SK-N-SH (cell line): ENCODE data around the gene DPEP2.

Source experiments
- CTCF ChIP-seq: fragments of 200-600 bp; sonication (generic); IDR thresholded peaks from 2 replicates; pipeline ENCODE4 v1.6.1; 2017; ENCODE audit warnings: antibody characterized with exemption, mild to moderate bottlenecking, moderate library complexity
- EP300 ChIP-seq, 2 experiments: IDR thresholded peaks; 2 replicates each; pipeline versions ENCODE4 v1.4.0 to v1.6.1; 2012; ENCODE audit warnings: borderline replicate concordance in 1 of 2, low read depth in 1 of 2, low read length in 1 of 2
- GATA2 ChIP-seq: sonication (generic); formaldehyde crosslinking; IDR thresholded peaks from 2 replicates; pipeline ENCODE4 v1.5.0; 2020; ENCODE audit warnings: mild to moderate bottlenecking, missing genetic modification reagents
- IRF3 ChIP-seq: fragments of 150-350 bp; IDR thresholded peaks from 2 replicates; pipeline ENCODE4 v1.6.1; 2016; ENCODE audit warnings: mild to moderate bottlenecking, low read depth, low read length
- MXI1 ChIP-seq: IDR thresholded peaks from 2 replicates; pipeline ENCODE4 v1.6.1; 2012; ENCODE audit warnings: mild to moderate bottlenecking, low read depth, low read length, improper control_type of control experiment
- RAD21 ChIP-seq: IDR thresholded peaks from 2 replicates; pipeline ENCODE4 v1.6.1; 2012; ENCODE audit warnings: mild to moderate bottlenecking, low read length
- REST ChIP-seq: IDR thresholded peaks from 2 replicates; pipeline ENCODE4 v1.6.1; 2012; ENCODE audit warnings: mild to moderate bottlenecking, low read depth, low read length, moderate library complexity
- TEAD4 ChIP-seq: IDR thresholded peaks from 2 replicates; pipeline ENCODE4 v1.4.0; 2012; ENCODE audit warnings: mild to moderate bottlenecking, borderline replicate concordance; ENCODE audit not compliant: insufficient read depth
- ZBTB33 ChIP-seq: IDR thresholded peaks from 2 replicates; pipeline ENCODE4 v1.4.0; 2012; ENCODE audit warnings: low read depth, borderline replicate concordance

- TF ChIP-seq REST, result no peak
- TF ChIP-seq GATA2 (CRISPR knock-in tag), result no peak
- TF ChIP-seq CTCF, result no peak
- no peak; the same call in 1 of the 2 replicates for TF ChIP-seq TEAD4
- no peak for TF ChIP-seq MXI1
- no peak for TF ChIP-seq RAD21
- TF ChIP-seq ZBTB33, result no peak
- no peak for TF ChIP-seq IRF3
- TF ChIP-seq EP300 (IDR thresholded peaks at IDR 0.05; ENCODE audit: borderline replicate concordance in 1 of 2, low read depth in 1 of 2, low read length in 1 of 2), result no peak
Measured at GRCh38 chr16:67967958-67968399, 31.3 kb downstream of the DPEP2 start.
